ENCODE measurements around the gene EED.
"Not testable (repeated sequence)": the region's sequence is repeated elsewhere in the genome, so short reads cannot be mapped to it uniquely, and the experiment has no call there.

Gene EED

GRCh38 chr11:86228269-86229038, 16.1 kb upstream of the EED start:
- H3K36me3 ChIP-seq (ENCODE audit: insufficient read depth, low read length): no peaks in the 10 kb centered on the region
- TF ChIP-seq EZH2 (IDR thresholded peaks at IDR 0.05; ENCODE audit: borderline replicate concordance, low read length): no peak
- no peak for TF ChIP-seq CTCF (IDR thresholded peaks at IDR 0.05; ENCODE audit: low read length)
- no peaks in the 10 kb centered on the region for H3K9me3 ChIP-seq (ENCODE audit: low read length)
- H3K4me3 ChIP-seq (ENCODE audit: low read depth, low read length, poor library complexity, severe bottlenecking): no peak overlapping the region
- H3K4me2 ChIP-seq (ENCODE audit: low read length): no peak overlapping the region
- no peak overlapping the region for H3K9ac ChIP-seq (ENCODE audit: low read length)
- no peaks in the 10 kb centered on the region for H4K20me1 ChIP-seq (ENCODE audit: insufficient read depth, low read length)
- H3K79me2 ChIP-seq (ENCODE audit: insufficient read depth, low read length): no peaks in the 10 kb centered on the region
- no peak overlapping the region for H3K27ac ChIP-seq (ENCODE audit: low read depth, low read length, poor library complexity, severe bottlenecking)
- H3F3A ChIP-seq (ENCODE audit: insufficient read depth, low read length): no peaks in the 10 kb centered on the region
- H2AFZ ChIP-seq (ENCODE audit: low read length): no peak overlapping the region
- no peaks in the 10 kb centered on the region for H3K27me3 ChIP-seq (ENCODE audit: insufficient read depth, low read length)
- no peaks in the 10 kb centered on the region for H3K4me1 ChIP-seq (ENCODE audit: insufficient read depth, low read length, severe bottlenecking)
- no peaks in the 10 kb centered on the region for H3K9me2 ChIP-seq (ENCODE audit: low read depth, low read length)

DNA sequence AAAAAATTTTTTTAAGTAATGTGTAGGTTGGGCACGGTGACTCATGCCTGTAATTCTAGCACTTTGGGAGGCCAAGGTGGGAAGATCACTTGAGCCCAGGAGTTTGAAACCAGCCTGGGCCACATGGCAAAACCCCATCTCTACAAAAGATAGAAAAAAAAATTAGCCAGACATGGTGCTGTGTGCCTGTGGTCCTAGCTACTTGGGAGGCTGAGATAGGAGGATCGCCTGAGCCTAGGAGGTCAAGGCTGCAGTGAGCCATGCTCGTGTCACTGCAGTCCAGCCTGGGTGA, 15.6 kb upstream of the EED start:
- not testable (repeated sequence) for H3K27me3 ChIP-seq (ENCODE audit: insufficient read depth, low read length); H3K9me3 ChIP-seq (ENCODE audit: low read length); H3F3A ChIP-seq (ENCODE audit: insufficient read depth, low read length); H2AFZ ChIP-seq (ENCODE audit: low read length); H3K9me2 ChIP-seq (ENCODE audit: low read depth, low read length); H3K4me2 ChIP-seq (ENCODE audit: low read length); H4K20me1 ChIP-seq (ENCODE audit: insufficient read depth, low read length); H3K4me1 ChIP-seq (ENCODE audit: insufficient read depth, low read length, severe bottlenecking); H3K36me3 ChIP-seq (ENCODE audit: insufficient read depth, low read length); H3K4me3 ChIP-seq (ENCODE audit: low read depth, low read length, poor library complexity, severe bottlenecking); H3K9ac ChIP-seq (ENCODE audit: low read length); H3K79me2 ChIP-seq (ENCODE audit: insufficient read depth, low read length); H3K27ac ChIP-seq (ENCODE audit: low read depth, low read length, poor library complexity, severe bottlenecking)

DNA sequence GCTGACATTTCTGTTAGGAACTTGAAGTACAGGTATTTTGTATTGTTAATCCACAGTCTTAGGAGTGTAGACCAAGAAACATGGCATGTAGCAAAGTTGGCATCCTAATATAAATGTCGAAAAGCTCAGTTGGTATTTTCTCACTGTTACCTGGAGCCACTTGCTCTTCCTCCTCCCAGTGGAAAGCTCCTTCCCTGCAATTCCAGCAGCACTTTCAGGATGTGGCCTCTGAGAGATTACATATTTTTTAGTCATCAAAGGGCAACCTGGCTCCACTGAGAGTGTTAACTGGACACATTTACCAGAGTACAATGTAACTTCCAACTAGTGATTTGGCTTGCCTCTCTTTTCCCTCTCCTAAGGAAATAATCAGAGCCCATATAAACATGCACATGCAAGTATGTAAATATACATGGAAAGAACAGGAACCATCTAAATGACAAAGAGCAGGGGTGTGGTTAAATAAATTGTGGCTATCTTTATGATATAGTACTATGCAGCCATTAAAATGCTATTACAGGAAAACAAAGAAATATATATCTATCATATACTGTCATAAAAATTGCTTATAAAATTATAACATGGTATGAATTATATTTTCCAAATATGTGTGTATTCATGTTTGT, 14.3 kb upstream of the EED start:
- no peak overlapping the region for H2AFZ ChIP-seq (ENCODE audit: low read length)

More for the DNA sequence above, 14.3 kb upstream of the EED start:
- no peaks in the 10 kb centered on the region for H3K9me2 ChIP-seq (ENCODE audit: low read depth, low read length)
- no peaks in the 10 kb centered on the region for H3K79me2 ChIP-seq (ENCODE audit: insufficient read depth, low read length)
- H3F3A ChIP-seq (ENCODE audit: insufficient read depth, low read length): no peaks in the 10 kb centered on the region
- H3K4me2 ChIP-seq (ENCODE audit: low read length): no peak overlapping the region
- H4K20me1 ChIP-seq (ENCODE audit: insufficient read depth, low read length): no peaks in the 10 kb centered on the region
- H3K9ac ChIP-seq (ENCODE audit: low read length): no peak overlapping the region
- H3K27me3 ChIP-seq (ENCODE audit: insufficient read depth, low read length): no peaks in the 10 kb centered on the region
- H3K9me3 ChIP-seq (ENCODE audit: low read length): no peaks in the 10 kb centered on the region
- TF ChIP-seq CTCF (IDR thresholded peaks at IDR 0.05; ENCODE audit: low read length) (no peak), EZH2 (IDR thresholded peaks at IDR 0.05; ENCODE audit: borderline replicate concordance, low read length) (no peak)
- H3K4me1 ChIP-seq (ENCODE audit: insufficient read depth, low read length, severe bottlenecking): no peaks in the 10 kb centered on the region
- H3K36me3 ChIP-seq (ENCODE audit: insufficient read depth, low read length): no peaks in the 10 kb centered on the region
- no peak overlapping the region for H3K27ac ChIP-seq (ENCODE audit: low read depth, low read length, poor library complexity, severe bottlenecking)
- H3K4me3 ChIP-seq (ENCODE audit: low read depth, low read length, poor library complexity, severe bottlenecking): no peak overlapping the region

Measured in OCI-LY1 (cell line).